Activated CD8-positive, alpha-beta T cell treated with anti-CD3 and anti-CD28 coated beads for 36 hours (primary cell): ENCODE results near the gene UBA3. TPM values are rescaled to one million over a fixed set of nuclear protein-coding genes. Genes with fewer than 3 reads are reported as not detected.
A peak's percentile ranks its signal among the peaks of the same experiment; 100 is the strongest.

Experiments used
- ATAC-seq: fragments of 200-7000 bp; cut with Tn5 transposase; one replicate; pipeline ENCODE4 v1.10.0; 2021; ENCODE audit warnings: mild to moderate bottlenecking, moderate library complexity
- CTCF ChIA-PET: fragments of 350-600 bp; sonication (Branson Sonifier 250); formaldehyde crosslinking; loops from one replicate; lab custom pipeline; 2021; ENCODE audit warnings: antibody characterized with exemption; lab: Charles Lee
- POLR2A ChIA-PET: fragments of 350-600 bp; sonication (Branson Sonifier 250); formaldehyde crosslinking; loops from one replicate; lab custom pipeline; 2021; ENCODE audit warnings: antibody characterized with exemption; lab: Charles Lee
- DNase-seq: peaks from one replicate; pipeline ENCODE4 v3.0.0-alpha.2; 2020
- H3K27ac Mint-ChIP-seq: one replicate; pipeline ENCODE4 v1.8.0; 2021; ENCODE audit warnings: mild to moderate bottlenecking, mixed read lengths
- H3K27me3 Mint-ChIP-seq: one replicate; pipeline ENCODE4 v1.8.0; 2021; ENCODE audit warnings: mixed read lengths
- H3K36me3 Mint-ChIP-seq: one replicate; pipeline ENCODE4 v1.8.0; 2021; ENCODE audit warnings: low read depth, mixed read lengths
- H3K4me1 Mint-ChIP-seq: one replicate; pipeline ENCODE4 v1.8.0; 2021; ENCODE audit warnings: low read depth, mixed read lengths
- H3K4me3 Mint-ChIP-seq: one replicate; pipeline ENCODE4 v1.8.0; 2021; ENCODE audit warnings: mild to moderate bottlenecking, moderate library complexity, mixed read lengths
- H3K9me3 Mint-ChIP-seq: one replicate; pipeline ENCODE4 v1.8.0; 2021; ENCODE audit warnings: mixed read lengths
- intact Hi-C: fragments of 100-400 bp; cut with micrococcal nuclease; formaldehyde crosslinking; loops from one replicate; pipeline ENCODE4 v1.10.0; 2022
- total RNA-seq, 2 experiments: library from RNA; stranded (reverse); gene quantifications; one replicate each; pipeline ENCODE4 v1.2.3, GENCODE V29; 2021
- TF ChIP-seq, protein P1 (sequence below): fragments of 200-600 bp; IDR thresholded peaks from one replicate; pipeline ENCODE4 v1.8.0; 2022; ENCODE audit warnings: antibody characterized with exemption, mild to moderate bottlenecking

The UBA3 gene
- total RNA-seq, 2 experiments from 2014 or later = 72.7 to 75.6 TPM

- intact Hi-C loops = no loop called here
- POLR2A ChIA-PET = no interaction called here
- TF ChIP-seq, protein P1, sequence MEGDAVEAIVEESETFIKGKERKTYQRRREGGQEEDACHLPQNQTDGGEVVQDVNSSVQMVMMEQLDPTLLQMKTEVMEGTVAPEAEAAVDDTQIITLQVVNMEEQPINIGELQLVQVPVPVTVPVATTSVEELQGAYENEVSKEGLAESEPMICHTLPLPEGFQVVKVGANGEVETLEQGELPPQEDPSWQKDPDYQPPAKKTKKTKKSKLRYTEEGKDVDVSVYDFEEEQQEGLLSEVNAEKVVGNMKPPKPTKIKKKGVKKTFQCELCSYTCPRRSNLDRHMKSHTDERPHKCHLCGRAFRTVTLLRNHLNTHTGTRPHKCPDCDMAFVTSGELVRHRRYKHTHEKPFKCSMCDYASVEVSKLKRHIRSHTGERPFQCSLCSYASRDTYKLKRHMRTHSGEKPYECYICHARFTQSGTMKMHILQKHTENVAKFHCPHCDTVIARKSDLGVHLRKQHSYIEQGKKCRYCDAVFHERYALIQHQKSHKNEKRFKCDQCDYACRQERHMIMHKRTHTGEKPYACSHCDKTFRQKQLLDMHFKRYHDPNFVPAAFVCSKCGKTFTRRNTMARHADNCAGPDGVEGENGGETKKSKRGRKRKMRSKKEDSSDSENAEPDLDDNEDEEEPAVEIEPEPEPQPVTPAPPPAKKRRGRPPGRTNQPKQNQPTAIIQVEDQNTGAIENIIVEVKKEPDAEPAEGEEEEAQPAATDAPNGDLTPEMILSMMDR = no peak
- CTCF ChIA-PET = no interaction called here
- H3K27me3 Mint-ChIP-seq = no peaks in the 10 kb centered on the region
- peaks cover 34% of the 10 kb centered on the region for H3K4me1 Mint-ChIP-seq
- H3K27ac Mint-ChIP-seq = peak overlapping the region; percentile 21
- DNase-seq = no peak
- H3K4me3 Mint-ChIP-seq = no peak overlapping the region
- no peaks in the 10 kb centered on the region for H3K9me3 Mint-ChIP-seq
- peak; percentile 69 for ATAC-seq
- H3K36me3 Mint-ChIP-seq = peaks cover 40% of the 10 kb centered on the region
Observed at GRCh38 chr3:69072928-69073327, 7.2 kb downstream of the UBA3 start.

DNA sequence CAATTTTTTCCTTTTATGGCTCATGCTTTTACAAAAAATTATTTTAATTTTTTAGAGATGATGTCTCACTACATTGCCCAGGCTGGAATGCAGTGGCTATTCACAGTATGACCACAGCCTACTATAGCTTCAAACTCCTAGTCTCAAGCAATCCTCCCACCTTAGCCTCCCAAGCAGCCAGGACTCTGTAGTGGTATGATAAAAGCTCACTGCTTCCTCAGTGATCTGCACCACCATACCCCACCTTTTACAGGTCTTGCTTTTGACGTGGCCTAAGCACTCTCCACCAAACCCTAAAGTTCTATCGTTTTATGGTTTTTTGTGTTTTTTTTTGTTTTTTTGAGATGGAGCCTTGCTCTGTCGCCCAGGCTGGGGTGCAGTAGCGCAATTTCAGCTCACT is 14.0 kb downstream of the UBA3 start:
- no peaks in the 10 kb centered on the region for H3K27me3 Mint-ChIP-seq
- TF ChIP-seq, protein P1 = no peak
- H3K9me3 Mint-ChIP-seq = peaks cover 2% of the 10 kb centered on the region
- peaks cover 36% of the 10 kb centered on the region for H3K4me1 Mint-ChIP-seq
- POLR2A ChIA-PET = interaction anchor here (4.2 kb wide), 1 partner anchor 14 kb away, joined by 24 read pairs; the partner anchor contains the start of gene TMF1
- ATAC-seq (peak; percentile 25), DNase-seq (no peak)
- peak overlapping the region; percentile 80 for H3K27ac Mint-ChIP-seq
- intact Hi-C loops = no loop called here
- peaks cover 47% of the 10 kb centered on the region for H3K36me3 Mint-ChIP-seq
- H3K4me3 Mint-ChIP-seq = no peak overlapping the region
- CTCF ChIA-PET = interaction anchor here (1.5 kb wide), 1 partner anchor 13 kb away, joined by 3 read pairs; no protein-coding TSS in a partner anchor

DNA sequence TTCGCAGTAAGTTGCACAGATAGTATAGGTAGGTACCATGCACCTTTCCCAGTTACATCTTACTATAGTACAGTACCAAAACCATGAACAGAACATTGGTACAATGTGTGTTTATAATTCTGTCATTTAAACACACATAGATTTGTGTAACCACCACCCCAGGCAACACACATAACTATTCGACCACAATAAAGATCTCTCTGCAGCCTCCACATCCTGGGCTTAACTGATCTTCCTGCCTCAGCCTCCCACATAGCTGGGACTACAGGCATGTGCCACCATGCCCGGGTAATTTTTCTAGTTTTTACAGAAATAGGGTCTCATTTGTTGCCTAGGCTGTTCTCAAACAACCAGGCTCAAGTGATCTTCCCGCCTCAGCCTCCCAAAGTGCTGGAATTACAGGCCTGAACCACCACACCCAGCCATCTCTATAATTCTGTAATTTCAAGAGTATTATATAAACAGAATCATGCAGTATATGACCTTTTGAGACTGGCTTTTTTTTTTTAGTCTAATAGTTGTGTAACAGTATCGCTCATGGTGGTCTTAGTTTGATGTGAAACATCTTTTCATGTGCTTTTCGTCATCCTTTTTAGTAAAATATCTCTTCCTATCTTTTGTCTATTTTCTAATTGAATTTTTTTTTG is 14.7 kb downstream of the UBA3 start:
- peak overlapping the region; percentile 80 for H3K27ac Mint-ChIP-seq
- H3K36me3 Mint-ChIP-seq = peaks cover 48% of the 10 kb centered on the region
- peak; percentile 85 for ATAC-seq
- H3K4me1 Mint-ChIP-seq = peaks cover 35% of the 10 kb centered on the region
- ChIA-PET CTCF (interaction anchor here (0.7 to 1.5 kb wide), 2 partner anchors 13 to 241 kb away, joined by 3 read pairs; no protein-coding TSS in a partner anchor), POLR2A (interaction anchor here (0.5 to 4.2 kb wide), 5 partner anchors 13 to 34 kb away, joined by 3 to 24 read pairs (median 3); partner anchors contain the start of genes TMF1 and UBA3)
- H3K9me3 Mint-ChIP-seq = peaks cover 5% of the 10 kb centered on the region
- H3K4me3 Mint-ChIP-seq = no peak overlapping the region
- intact Hi-C loops = no loop called here
- H3K27me3 Mint-ChIP-seq = no peaks in the 10 kb centered on the region
- TF ChIP-seq, protein P1 = no peak
- DNase-seq = no peak

GRCh38 chr3:69063636-69064035 is 16.5 kb downstream of the UBA3 start:
- TF ChIP-seq, protein P1 = no peak
- POLR2A ChIA-PET = interaction anchor here (1.3 to 4.2 kb wide), 3 partner anchors 11 to 21 kb away, joined by 3 to 24 read pairs (median 6); partner anchors contain the start of genes TMF1 and UBA3
- H3K4me1 Mint-ChIP-seq = peaks cover 48% of the 10 kb centered on the region
- DNase-seq = no peak
- no peaks in the 10 kb centered on the region for H3K27me3 Mint-ChIP-seq
- no peak overlapping the region for H3K4me3 Mint-ChIP-seq
- no peak for ATAC-seq
- peak overlapping the region; percentile 52 for H3K27ac Mint-ChIP-seq
- CTCF ChIA-PET = interaction anchor here (1.6 to 3.1 kb wide), 3 partner anchors 12 to 25 kb away, joined by 4 to 15 read pairs (median 5); partner anchors contain the start of gene TMF1
- peaks cover 6% of the 10 kb centered on the region for H3K9me3 Mint-ChIP-seq
- peaks cover 57% of the 10 kb centered on the region for H3K36me3 Mint-ChIP-seq
- intact Hi-C loops = no loop called here

- ATAC-seq (no peak), DNase-seq (no peak)
- intact Hi-C loops = no loop called here
- no peaks in the 10 kb centered on the region for H3K27me3 Mint-ChIP-seq
- H3K4me3 Mint-ChIP-seq = no peak overlapping the region
- peak overlapping the region; percentile 93 for H3K27ac Mint-ChIP-seq
- peaks cover 59% of the 10 kb centered on the region for H3K36me3 Mint-ChIP-seq
- H3K4me1 Mint-ChIP-seq = peaks cover 38% of the 10 kb centered on the region
- CTCF ChIA-PET = interaction anchor here (1.0 to 1.6 kb wide), 4 partner anchors 21 to 247 kb away, joined by 3 to 4 read pairs (median 4); partner anchors contain the start of gene UBA3
- POLR2A ChIA-PET = interaction anchor here (0.6 to 1.7 kb wide), 5 partner anchors 8 to 35 kb away, joined by 3 to 7 read pairs (median 4); partner anchors contain the start of gene TMF1
- TF ChIP-seq, protein P1 = no peak
- peaks cover 6% of the 10 kb centered on the region for H3K9me3 Mint-ChIP-seq
Observed at GRCh38 chr3:69059688-69060087, 20.5 kb downstream of the UBA3 start.
